ENCODE data around the gene HK2.
"Not testable (repeated sequence)": the region's sequence is repeated elsewhere in the genome, so short reads cannot be mapped to it uniquely, and the experiment has no call there.

DNA sequence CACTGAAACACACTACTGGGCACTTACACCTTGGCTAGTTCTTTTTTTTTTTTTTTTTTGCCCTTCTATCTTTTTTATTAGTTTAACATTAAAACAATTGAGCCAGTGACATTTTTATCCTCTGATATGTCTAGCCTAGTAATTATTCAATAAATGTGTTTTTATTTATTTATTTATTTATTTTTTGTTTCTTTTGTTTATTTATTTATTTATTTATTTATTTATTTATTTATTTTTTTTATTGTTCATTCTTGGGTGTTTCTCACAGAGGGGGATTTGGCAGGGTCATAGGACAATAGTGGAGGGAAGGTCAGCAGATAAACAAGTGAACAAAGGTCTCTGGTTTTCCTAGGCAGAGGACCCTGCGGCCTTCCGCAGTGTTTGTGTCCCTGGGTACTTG, 39.0 kb upstream of the HK2 start:
- not testable (repeated sequence) for TF ChIP-seq POLR2AphosphoS5, POLR2A (IDR thresholded peaks at IDR 0.05)
